HAP-1 (cell line): Measurements from ENCODE around the gene BIVM.

Experiments used
- DNase-seq, 2 experiments: peaks; one replicate each; pipeline ENCODE4 v3.0.0-alpha.2; 2016 to 2020; ENCODE audit warnings: low spot score in 2 of 2
- H3K27me3 ChIP-seq: fragments of 250-450 bp; sonication (Bioruptor Pico); 2 replicates; pipeline ENCODE4 v1.5.1; 2020; ENCODE audit warnings: low read depth, mild to moderate bottlenecking, moderate library complexity
- H3K36me3 ChIP-seq: fragments of 250-450 bp; sonication (Bioruptor Pico); replicated peaks from 2 replicates; pipeline ENCODE4 v1.5.1; 2020; ENCODE audit warnings: mild to moderate bottlenecking
- H3K4me1 ChIP-seq: fragments of 250-450 bp; sonication (Bioruptor Pico); 2 replicates; pipeline ENCODE4 v1.5.1; 2020; ENCODE audit warnings: mild to moderate bottlenecking
- H3K4me3 ChIP-seq: fragments of 250-450 bp; sonication (Bioruptor Pico); 2 replicates; pipeline ENCODE4 v1.5.1; 2020; ENCODE audit warnings: mild to moderate bottlenecking, moderate library complexity
- H3K9me3 ChIP-seq: fragments of 250-450 bp; sonication (Bioruptor Pico); 2 replicates; pipeline ENCODE4 v1.5.1; 2020; ENCODE audit warnings: mild to moderate bottlenecking, moderate library complexity
- in situ Hi-C: fragments of 300-500 bp; cut with MboI; formaldehyde crosslinking; loops from 3 replicates; pipeline ENCODE4 v1.14.3; 2020; ENCODE audit warnings: low sequenced_read_pairs, inconsistent platforms, mixed read lengths

BIVM gene

GRCh38 chr13:102798581-102799425 is at the start of gene BIVM, which contains the start of gene POGLUT2:
Gene BIVM (plus strand): TSS chr13:102799119. CDS start chr13:102807268, 8,149 bp downstream.
Gene POGLUT2 (minus strand): TSS chr13:102798976. CDS start chr13:102798670, 306 bp downstream.
- no peaks in the 10 kb centered on the region; the same call in 1 of the 2 replicates for H3K36me3 ChIP-seq
- peak within 1 kb of the TSS; percentile 81 for H3K4me3 ChIP-seq
- H3K27me3 ChIP-seq: no peaks in the 10 kb centered on the region
- H3K4me1 ChIP-seq: peaks cover 22% of the 10 kb centered on the region
- in situ Hi-C loops: no loop called here
- DNase-seq: peak; percentile 93 to 95
- H3K9me3 ChIP-seq: no peaks in the 10 kb centered on the region

- Histone ChIP-seq H3K4me3 (no peak overlapping the region), H3K9me3 (no peaks in the 10 kb centered on the region), H3K27me3 (no peaks in the 10 kb centered on the region; the same call in 1 of the 2 replicates), H3K4me1 (no peaks in the 10 kb centered on the region), H3K36me3 (no peaks in the 10 kb centered on the region)
- in situ Hi-C loops: no loop called here
- DNase-seq: no peak
Measured at GRCh38 chr13:102751886-102752285, 47.0 kb upstream of the BIVM start.

GRCh38 chr13:102757006-102757405 is 41.9 kb upstream of the BIVM start:
- 0 out of 2 replicates have a peak, but pooled peaks cover 4% of the 10 kb centered on the region for H3K4me1 ChIP-seq

GRCh38 chr13:102758842-102759241 is 40.1 kb upstream of the BIVM start:
- Histone ChIP-seq H3K27me3 (no peaks in the 10 kb centered on the region), H3K4me3 (no peak overlapping the region), H3K4me1 (0 out of 2 replicates have a peak, but pooled peaks cover 4% of the 10 kb centered on the region), H3K9me3 (no peaks in the 10 kb centered on the region), H3K36me3 (no peaks in the 10 kb centered on the region)
- in situ Hi-C loops: no loop called here
- no peak for DNase-seq

More at GRCh38 chr13:102757006-102757405, 41.9 kb upstream of the BIVM start:
- in situ Hi-C loops: no loop called here
- Histone ChIP-seq H3K9me3 (no peaks in the 10 kb centered on the region), H3K27me3 (no peaks in the 10 kb centered on the region), H3K36me3 (no peaks in the 10 kb centered on the region), H3K4me3 (no peak overlapping the region)
- DNase-seq: no peak

- Histone ChIP-seq H3K4me3 (no peak overlapping the region), H3K36me3 (peaks cover 4% of the 10 kb centered on the region), H3K9me3 (no peaks in the 10 kb centered on the region), H3K27me3 (no peaks in the 10 kb centered on the region), H3K4me1 (0 out of 2 replicates have a peak, but pooled peaks cover 4% of the 10 kb centered on the region)
- in situ Hi-C loops: no loop called here
- peak in 1 of 2 experiments; percentile 19 for DNase-seq
Measured at GRCh38 chr13:102761071-102761470, 37.8 kb upstream of the BIVM start.

- H3K27me3 ChIP-seq: no peaks in the 10 kb centered on the region
- H3K9me3 ChIP-seq: no peaks in the 10 kb centered on the region
- in situ Hi-C loops: no loop called here
- peaks cover 15% of the 10 kb centered on the region for H3K36me3 ChIP-seq
- DNase-seq: no peak
- 0 out of 2 replicates have a peak, but pooled peaks cover 4% of the 10 kb centered on the region for H3K4me1 ChIP-seq
- H3K4me3 ChIP-seq: no peak overlapping the region
Measured at GRCh38 chr13:102763741-102764140, 35.2 kb upstream of the BIVM start.

- Histone ChIP-seq H3K36me3 (peaks cover 15% of the 10 kb centered on the region), H3K9me3 (no peaks in the 10 kb centered on the region), H3K27me3 (no peaks in the 10 kb centered on the region), H3K4me1 (peaks cover 17% of the 10 kb centered on the region), H3K4me3 (no peak overlapping the region)
- no peak for DNase-seq
- in situ Hi-C loops: no loop called here
Measured at GRCh38 chr13:102768909-102769308, 30.0 kb upstream of the BIVM start.

- peaks cover 15% of the 10 kb centered on the region for H3K36me3 ChIP-seq
- peak in 1 of 2 experiments; percentile 10 for DNase-seq
- no peak overlapping the region for H3K4me3 ChIP-seq
- in situ Hi-C loops: loop anchor here (5.0 kb wide), 1 partner anchor 172 kb away; the partner anchor contains the start of gene TPP2
- H3K9me3 ChIP-seq: no peaks in the 10 kb centered on the region
- no peaks in the 10 kb centered on the region for H3K27me3 ChIP-seq
- H3K4me1 ChIP-seq: peaks cover 20% of the 10 kb centered on the region
Measured at GRCh38 chr13:102769679-102770078, 29.2 kb upstream of the BIVM start.

GRCh38 chr13:102770435-102770834 is 28.5 kb upstream of the BIVM start:
- in situ Hi-C loops: loop anchor here (5.0 kb wide), 1 partner anchor 173 kb away; the partner anchor contains the start of gene TPP2
- Histone ChIP-seq H3K27me3 (no peaks in the 10 kb centered on the region), H3K36me3 (peaks cover 15% of the 10 kb centered on the region), H3K9me3 (no peaks in the 10 kb centered on the region), H3K4me1 (peaks cover 20% of the 10 kb centered on the region), H3K4me3 (no peak overlapping the region)
- no peak for DNase-seq

- Histone ChIP-seq H3K9me3 (no peaks in the 10 kb centered on the region), H3K27me3 (no peaks in the 10 kb centered on the region), H3K4me3 (peak overlapping the region; percentile 78), H3K4me1 (peaks cover 20% of the 10 kb centered on the region), H3K36me3 (peaks cover 8% of the 10 kb centered on the region)
- in situ Hi-C loops: loop anchor here (5.0 kb wide), 1 partner anchor 174 kb away; the partner anchor contains the start of gene TPP2
- DNase-seq: no peak
Measured at GRCh38 chr13:102771298-102772041, 27.4 kb upstream of the BIVM start.

- H3K9me3 ChIP-seq: no peaks in the 10 kb centered on the region
- peak overlapping the region; percentile 78 for H3K4me3 ChIP-seq
- no peaks in the 10 kb centered on the region for H3K27me3 ChIP-seq
- peaks cover 20% of the 10 kb centered on the region for H3K4me1 ChIP-seq
- DNase-seq: no peak
- H3K36me3 ChIP-seq: peaks cover 3% of the 10 kb centered on the region; the same call in 1 of the 2 replicates
- in situ Hi-C loops: loop anchor here (5.0 kb wide), 1 partner anchor 175 kb away; the partner anchor contains the start of gene TPP2
Measured at GRCh38 chr13:102772042-102772425, 26.9 kb upstream of the BIVM start.

GRCh38 chr13:102773441-102774213 is 25.3 kb upstream of the BIVM start, which contains the start of gene TEX30:
Gene TEX30 (minus strand): TSS chr13:102773786. CDS start chr13:102770026, 3,760 bp downstream.
- Histone ChIP-seq H3K9me3 (no peaks in the 10 kb centered on the region), H3K36me3 (no peaks in the 10 kb centered on the region), H3K27me3 (no peaks in the 10 kb centered on the region), H3K4me1 (peaks cover 20% of the 10 kb centered on the region), H3K4me3 (peak within 1 kb of the TSS; percentile 78)
- peak; percentile 81 to 88 for DNase-seq
- in situ Hi-C loops: loop anchor here (5.0 kb wide), 1 partner anchor 176 kb away; the partner anchor contains the start of gene TPP2

- Histone ChIP-seq H3K9me3 (no peaks in the 10 kb centered on the region), H3K27me3 (no peaks in the 10 kb centered on the region), H3K4me3 (peak overlapping the region; percentile 78), H3K4me1 (peaks cover 20% of the 10 kb centered on the region), H3K36me3 (no peaks in the 10 kb centered on the region)
- DNase-seq: no peak
- in situ Hi-C loops: loop anchor here (5.0 kb wide), 1 partner anchor 177 kb away; the partner anchor contains the start of gene TPP2
Measured at GRCh38 chr13:102774214-102774568, 24.7 kb upstream of the BIVM start.
